Fibroblast of skin of left quadriceps (primary cell): Measurements from ENCODE around the gene THYN1.
A peak's percentile ranks its signal among the peaks of the same experiment; 100 is the strongest.
"Not testable (repeated sequence)": the region's sequence is repeated elsewhere in the genome, so short reads cannot be mapped to it uniquely, and the experiment has no call there.

Source experiments
- DNase-seq, 2 experiments: peaks; one replicate each; pipeline ENCODE4 v3.0.0-alpha.2; 2013; ENCODE audit warnings: low read depth in 2 of 2

THYN1 gene

GRCh38 chr11:134253188-134253993, at the start of gene THYN1, which contains the start of gene ACAD8:
THYN1 (minus strand) TSS chr11:134253352; CDS start chr11:134252882, 470 bp downstream.
ACAD8 (plus strand) TSS chr11:134253568; CDS start chr11:134253601, 33 bp downstream.
- peak; percentile 92 for DNase-seq

GRCh38 chr11:134294664-134295063, 41.5 kb upstream of the THYN1 start:
- DNase-seq = no peak

GRCh38 chr11:134293119-134294113, 40.3 kb upstream of the THYN1 start:
- DNase-seq = no peak

- no peak for DNase-seq
These were observed 39.5 kb upstream of the THYN1 start for GRCh38 chr11:134292661-134293060.

- DNase-seq = no peak
These were observed 38.0 kb upstream of the THYN1 start for GRCh38 chr11:134291196-134291595.

GRCh38 chr11:134290646-134291045, 37.5 kb upstream of the THYN1 start:
- DNase-seq = no peak

GRCh38 chr11:134289789-134290188, 36.6 kb upstream of the THYN1 start:
- no peak for DNase-seq

- no peak for DNase-seq
These were observed 36.0 kb upstream of the THYN1 start for GRCh38 chr11:134289167-134289566.

- DNase-seq = no peak
These were observed 35.3 kb upstream of the THYN1 start for GRCh38 chr11:134288486-134288885.

- no peak for DNase-seq
These were observed 34.4 kb upstream of the THYN1 start for GRCh38 chr11:134287561-134287960.

- DNase-seq = not testable (repeated sequence)
These were observed 31.2 kb upstream of the THYN1 start for GRCh38 chr11:134284349-134284748.

- no peak for DNase-seq
These were observed 30.5 kb upstream of the THYN1 start for GRCh38 chr11:134283461-134284230.

GRCh38 chr11:134282121-134283045, 29.2 kb upstream of the THYN1 start:
- no peak for DNase-seq

- not testable (repeated sequence) for DNase-seq
These were observed 28.5 kb upstream of the THYN1 start for GRCh38 chr11:134281635-134282034.

- DNase-seq = no peak
These were observed 25.2 kb upstream of the THYN1 start for GRCh38 chr11:134278356-134278755.

GRCh38 chr11:134277183-134278001, 24.2 kb upstream of the THYN1 start:
- no peak for DNase-seq

- DNase-seq = no peak
These were observed 23.4 kb upstream of the THYN1 start for GRCh38 chr11:134276396-134277182.

GRCh38 chr11:134275534-134276395, 22.6 kb upstream of the THYN1 start, which contains the start of gene GLB1L3:
GLB1L3 (plus strand) TSS chr11:134276379; CDS start chr11:134276741, 362 bp downstream.
- DNase-seq = no peak
